SK-N-SH treated with all-trans-retinoic acid at 6 μM for 48 hours (cell line): Measurements from ENCODE around the gene PLD5.

Experiments
- BACH2 ChIP-seq: fragments of 250-450 bp; sonication (Bioruptor Pico); IDR thresholded peaks from 2 replicates; pipeline ENCODE4 v1.9.0; 2021; ENCODE audit warnings: mild to moderate bottlenecking, borderline replicate concordance
- CSRNP3 ChIP-seq: fragments of 250-450 bp; sonication (Bioruptor Pico); IDR thresholded peaks from 2 replicates; pipeline ENCODE4 v1.5.1; 2021; ENCODE audit warnings: mild to moderate bottlenecking, moderate library complexity
- OSR1 ChIP-seq: fragments of 250-450 bp; sonication (Bioruptor Pico); IDR thresholded peaks from 2 replicates; pipeline ENCODE4 v1.8.0; 2022; ENCODE audit warnings: moderate library complexity, mild to moderate bottlenecking, inconsistent platforms
- RARB ChIP-seq: fragments of 250-450 bp; sonication (Bioruptor Pico); IDR thresholded peaks from 2 replicates; pipeline ENCODE4 v1.8.0; 2021; ENCODE audit warnings: mild to moderate bottlenecking, moderate library complexity
- SNAI2 ChIP-seq: fragments of 250-450 bp; sonication (Bioruptor Pico); IDR thresholded peaks from 2 replicates; pipeline ENCODE4 v1.5.0; 2020; ENCODE audit warnings: mild to moderate bottlenecking, moderate library complexity
- TOX ChIP-seq: fragments of 250-450 bp; sonication (Bioruptor Pico); IDR thresholded peaks from 2 replicates; pipeline ENCODE4 v1.8.0; 2021; ENCODE audit warnings: mild to moderate bottlenecking, moderate library complexity, borderline replicate concordance
- ZFP3 ChIP-seq: fragments of 250-450 bp; sonication (Bioruptor Pico); IDR thresholded peaks from 2 replicates; pipeline ENCODE4 v1.5.0; 2020; ENCODE audit warnings: mild to moderate bottlenecking, moderate library complexity
- ZFP30 ChIP-seq: fragments of 450-650 bp; formaldehyde crosslinking; IDR thresholded peaks from 2 replicates; pipeline ENCODE4 v1.5.0; 2022; ENCODE audit warnings: mild to moderate bottlenecking, moderate library complexity
- ZNF565 ChIP-seq: fragments of 450-650 bp; formaldehyde crosslinking; conservative IDR thresholded peaks from 2 replicates; pipeline ENCODE4 v1.5.0; 2020; ENCODE audit warnings: low read depth, mild to moderate bottlenecking, moderate library complexity
- TF ChIP-seq, protein P1 (sequence below): fragments of 250-450 bp; sonication (Bioruptor Pico); IDR thresholded peaks from 2 replicates; pipeline ENCODE4 v1.5.1; 2020; ENCODE audit warnings: low read depth, mild to moderate bottlenecking, moderate library complexity
- TF ChIP-seq, protein P2 (sequence below): fragments of 250-450 bp; sonication (Bioruptor Pico); IDR thresholded peaks from 2 replicates; pipeline ENCODE4 v1.8.0; 2020; ENCODE audit warnings: mild to moderate bottlenecking, moderate library complexity, borderline replicate concordance

DNA sequence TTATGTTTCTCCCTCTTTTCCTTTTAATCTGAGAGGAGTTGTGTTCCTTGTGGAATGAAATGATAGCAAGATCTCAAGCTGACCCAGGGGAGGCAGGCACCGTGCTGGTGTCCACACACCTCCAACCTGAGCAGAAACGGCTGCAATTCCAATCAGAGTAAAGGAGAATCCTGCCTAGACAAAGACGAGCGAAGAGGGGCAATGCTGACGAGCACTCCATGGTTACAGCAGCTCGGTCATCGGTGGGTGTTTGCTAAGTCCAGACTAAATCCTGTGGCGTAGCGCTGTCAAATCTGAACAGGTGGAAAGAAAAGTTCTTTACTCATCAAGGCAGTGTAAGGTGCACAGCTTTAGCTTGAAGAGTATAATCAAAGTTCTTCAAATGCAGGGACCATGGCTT lies 74.8 kb downstream of the PLD5 start:
- TF ChIP-seq, protein P1, sequence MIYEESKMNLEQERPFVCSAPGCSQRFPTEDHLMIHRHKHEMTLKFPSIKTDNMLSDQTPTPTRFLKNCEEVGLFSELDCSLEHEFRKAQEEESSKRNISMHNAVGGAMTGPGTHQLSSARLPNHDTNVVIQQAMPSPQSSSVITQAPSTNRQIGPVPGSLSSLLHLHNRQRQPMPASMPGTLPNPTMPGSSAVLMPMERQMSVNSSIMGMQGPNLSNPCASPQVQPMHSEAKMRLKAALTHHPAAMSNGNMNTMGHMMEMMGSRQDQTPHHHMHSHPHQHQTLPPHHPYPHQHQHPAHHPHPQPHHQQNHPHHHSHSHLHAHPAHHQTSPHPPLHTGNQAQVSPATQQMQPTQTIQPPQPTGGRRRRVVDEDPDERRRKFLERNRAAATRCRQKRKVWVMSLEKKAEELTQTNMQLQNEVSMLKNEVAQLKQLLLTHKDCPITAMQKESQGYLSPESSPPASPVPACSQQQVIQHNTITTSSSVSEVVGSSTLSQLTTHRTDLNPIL (CRISPR knock-in tag) = no peak
- TF ChIP-seq, protein P2, sequence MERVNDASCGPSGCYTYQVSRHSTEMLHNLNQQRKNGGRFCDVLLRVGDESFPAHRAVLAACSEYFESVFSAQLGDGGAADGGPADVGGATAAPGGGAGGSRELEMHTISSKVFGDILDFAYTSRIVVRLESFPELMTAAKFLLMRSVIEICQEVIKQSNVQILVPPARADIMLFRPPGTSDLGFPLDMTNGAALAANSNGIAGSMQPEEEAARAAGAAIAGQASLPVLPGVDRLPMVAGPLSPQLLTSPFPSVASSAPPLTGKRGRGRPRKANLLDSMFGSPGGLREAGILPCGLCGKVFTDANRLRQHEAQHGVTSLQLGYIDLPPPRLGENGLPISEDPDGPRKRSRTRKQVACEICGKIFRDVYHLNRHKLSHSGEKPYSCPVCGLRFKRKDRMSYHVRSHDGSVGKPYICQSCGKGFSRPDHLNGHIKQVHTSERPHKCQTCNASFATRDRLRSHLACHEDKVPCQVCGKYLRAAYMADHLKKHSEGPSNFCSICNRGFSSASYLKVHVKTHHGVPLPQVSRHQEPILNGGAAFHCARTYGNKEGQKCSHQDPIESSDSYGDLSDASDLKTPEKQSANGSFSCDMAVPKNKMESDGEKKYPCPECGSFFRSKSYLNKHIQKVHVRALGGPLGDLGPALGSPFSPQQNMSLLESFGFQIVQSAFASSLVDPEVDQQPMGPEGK (CRISPR knock-in tag) = no peak
- TF ChIP-seq RARB (no peak), SNAI2 (CRISPR knock-in tag) (no peak), ZFP3 (CRISPR knock-in tag) (no peak), CSRNP3 (CRISPR knock-in tag) (no peak), ZFP30 (CRISPR knock-in tag) (no peak), BACH2 (CRISPR knock-in tag) (no peak), TOX (CRISPR knock-in tag) (no peak), ZNF565 (CRISPR knock-in tag) (no peak), OSR1 (CRISPR knock-in tag) (no peak)
